ENCODE data around the gene GALNT18.

GALNT18 gene

GRCh38 chr11:11537372-11537771 is 84.4 kb downstream of the GALNT18 start:
- no peak overlapping the region for H3K4me3 ChIP-seq (ENCODE audit: low read depth, low read length)
- DNase-seq (ENCODE audit: low read depth) = no peak
- no peak for TF ChIP-seq CTCF (IDR thresholded peaks at IDR 0.05; ENCODE audit: low read depth, low read length, missing control alignments)
- in situ Hi-C loops (cut with HindIII; ENCODE audit: low sequenced_read_pairs) = no loop called here

GRCh38 chr11:11536650-11537049 is 85.2 kb downstream of the GALNT18 start:
- in situ Hi-C loops (cut with HindIII; ENCODE audit: low sequenced_read_pairs) = no loop called here
- TF ChIP-seq CTCF (IDR thresholded peaks at IDR 0.05; ENCODE audit: low read depth, low read length, missing control alignments) = no peak
- no peak overlapping the region for H3K4me3 ChIP-seq (ENCODE audit: low read depth, low read length)
- no peak for DNase-seq (ENCODE audit: low read depth)

GRCh38 chr11:11535611-11536010 is 86.2 kb downstream of the GALNT18 start:
- DNase-seq (ENCODE audit: low read depth) = no peak
- H3K4me3 ChIP-seq (ENCODE audit: low read depth, low read length) = no peak overlapping the region
- TF ChIP-seq CTCF (IDR thresholded peaks at IDR 0.05; ENCODE audit: low read depth, low read length, missing control alignments) = no peak
- in situ Hi-C loops (cut with HindIII; ENCODE audit: low sequenced_read_pairs) = no loop called here

DNA sequence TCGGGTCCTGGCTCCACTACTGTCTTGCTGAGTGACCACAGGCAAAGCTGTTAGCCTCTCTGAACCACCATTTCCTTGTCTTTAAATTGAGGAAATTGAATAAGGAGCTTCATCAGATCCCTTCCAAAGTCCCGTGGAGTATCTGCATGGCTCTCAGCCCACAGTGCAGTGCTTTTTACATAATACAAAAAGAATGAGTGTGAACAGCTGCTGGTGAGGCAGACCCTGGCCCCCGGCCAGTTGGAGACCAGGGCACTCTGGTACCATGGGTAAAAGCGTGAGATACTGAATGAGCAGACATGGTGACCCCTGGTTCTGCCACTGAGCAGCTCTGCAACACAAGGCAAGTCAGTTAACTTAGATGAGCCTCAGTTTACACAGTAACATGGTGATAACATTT is 86.8 kb downstream of the GALNT18 start:
- no peak for TF ChIP-seq CTCF (IDR thresholded peaks at IDR 0.05; ENCODE audit: low read depth, low read length, missing control alignments)
- in situ Hi-C loops (cut with HindIII; ENCODE audit: low sequenced_read_pairs) = no loop called here
- DNase-seq (ENCODE audit: low read depth) = no peak

GRCh38 chr11:11533751-11534150 is 88.1 kb downstream of the GALNT18 start:
- DNase-seq (ENCODE audit: low read depth) = no peak
- no peak for TF ChIP-seq CTCF (IDR thresholded peaks at IDR 0.05; ENCODE audit: low read depth, low read length, missing control alignments)
- H3K4me3 ChIP-seq (ENCODE audit: low read depth, low read length) = no peak overlapping the region
- in situ Hi-C loops (cut with HindIII; ENCODE audit: low sequenced_read_pairs) = no loop called here

More for the DNA sequence above, 86.8 kb downstream of the GALNT18 start:
- H3K4me3 ChIP-seq (ENCODE audit: low read depth, low read length) = no peak overlapping the region

DNA sequence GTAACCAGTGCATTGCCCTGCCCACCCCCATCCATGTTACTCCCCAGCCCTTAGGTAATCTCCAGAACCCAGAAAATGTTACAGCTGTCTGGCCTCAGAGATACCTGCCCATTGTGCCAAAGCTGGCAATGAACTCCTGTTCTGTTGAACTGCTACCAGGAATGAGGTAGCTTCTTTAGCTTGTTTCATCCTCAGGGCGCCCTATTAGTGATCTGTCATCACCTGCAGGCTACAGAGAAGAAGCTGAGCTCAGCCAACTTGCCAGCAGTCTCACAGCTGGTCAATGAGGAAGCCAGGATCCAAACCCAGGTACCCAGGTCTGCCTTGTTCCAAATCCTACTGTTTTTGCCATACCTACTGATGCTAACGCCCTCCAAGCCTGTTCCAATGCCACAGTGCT is 88.7 kb downstream of the GALNT18 start:
- TF ChIP-seq CTCF (IDR thresholded peaks at IDR 0.05; ENCODE audit: low read depth, low read length, missing control alignments) = no peak
- in situ Hi-C loops (cut with HindIII; ENCODE audit: low sequenced_read_pairs) = no loop called here
- H3K4me3 ChIP-seq (ENCODE audit: low read depth, low read length) = no peak overlapping the region
- DNase-seq (ENCODE audit: low read depth) = no peak

GRCh38 chr11:11532574-11532973 is 89.2 kb downstream of the GALNT18 start:
- in situ Hi-C loops (cut with HindIII; ENCODE audit: low sequenced_read_pairs) = no loop called here
- H3K4me3 ChIP-seq (ENCODE audit: low read depth, low read length) = no peak overlapping the region
- DNase-seq (ENCODE audit: low read depth) = peak; percentile 31
- no peak for TF ChIP-seq CTCF (IDR thresholded peaks at IDR 0.05; ENCODE audit: low read depth, low read length, missing control alignments)

Measured in astrocyte of the cerebellum (primary cell).